SU-DHL-6 (cell line): ENCODE measurements around the gene CTNNBIP1.

ENCODE experiments used
- EZH2phosphoT487 ChIP-seq: fragments of 200-600 bp; sonication (generic), shearing (Covaris generic); conservative IDR thresholded peaks from 2 replicates; pipeline ENCODE4 v1.6.1; 2018; ENCODE audit warnings: mild to moderate bottlenecking, antibody characterized with exemption, low read length, moderate library complexity, mixed read lengths
- TF ChIP-seq, protein P1 (sequence below): fragments of 200-600 bp; sonication (generic); IDR thresholded peaks from one replicate; pipeline ENCODE4 v1.5.1; 2017; ENCODE audit warnings: antibody characterized with exemption, mild to moderate bottlenecking, low read length, moderate library complexity; ENCODE audit not compliant: insufficient read depth, poor library complexity, severe bottlenecking

DNA sequence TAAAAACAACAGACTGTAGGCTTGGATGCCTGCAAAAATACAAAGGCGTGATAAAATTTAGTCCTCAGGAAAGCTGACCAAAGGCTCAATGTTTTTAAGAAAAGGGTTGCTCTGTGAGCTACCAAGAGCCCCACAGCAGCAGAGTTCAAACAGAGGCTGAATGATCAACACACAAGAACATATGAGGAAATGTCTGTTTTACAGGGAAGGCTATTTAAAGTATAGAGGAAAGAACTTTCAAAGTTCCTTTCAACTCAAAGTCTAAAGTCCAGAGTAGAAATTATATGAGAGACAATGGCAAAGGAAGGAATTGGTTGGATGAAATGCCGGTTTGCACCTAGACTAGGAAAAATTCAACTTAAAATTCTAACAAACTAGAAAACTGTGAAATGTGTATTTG, 94.9 kb downstream of the CTNNBIP1 start:
- TF ChIP-seq, protein P1, sequence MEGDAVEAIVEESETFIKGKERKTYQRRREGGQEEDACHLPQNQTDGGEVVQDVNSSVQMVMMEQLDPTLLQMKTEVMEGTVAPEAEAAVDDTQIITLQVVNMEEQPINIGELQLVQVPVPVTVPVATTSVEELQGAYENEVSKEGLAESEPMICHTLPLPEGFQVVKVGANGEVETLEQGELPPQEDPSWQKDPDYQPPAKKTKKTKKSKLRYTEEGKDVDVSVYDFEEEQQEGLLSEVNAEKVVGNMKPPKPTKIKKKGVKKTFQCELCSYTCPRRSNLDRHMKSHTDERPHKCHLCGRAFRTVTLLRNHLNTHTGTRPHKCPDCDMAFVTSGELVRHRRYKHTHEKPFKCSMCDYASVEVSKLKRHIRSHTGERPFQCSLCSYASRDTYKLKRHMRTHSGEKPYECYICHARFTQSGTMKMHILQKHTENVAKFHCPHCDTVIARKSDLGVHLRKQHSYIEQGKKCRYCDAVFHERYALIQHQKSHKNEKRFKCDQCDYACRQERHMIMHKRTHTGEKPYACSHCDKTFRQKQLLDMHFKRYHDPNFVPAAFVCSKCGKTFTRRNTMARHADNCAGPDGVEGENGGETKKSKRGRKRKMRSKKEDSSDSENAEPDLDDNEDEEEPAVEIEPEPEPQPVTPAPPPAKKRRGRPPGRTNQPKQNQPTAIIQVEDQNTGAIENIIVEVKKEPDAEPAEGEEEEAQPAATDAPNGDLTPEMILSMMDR: no peak
- TF ChIP-seq EZH2phosphoT487: no peak
